GM12872 (cell line): ENCODE results near the gene NUP210L.

Experiments
- CTCF ChIP-seq: IDR thresholded peaks from 3 replicates; pipeline ENCODE4 v1.5.1; 2011; ENCODE audit warnings: low read depth, mild to moderate bottlenecking, low read length, moderate library complexity; ENCODE audit not compliant: insufficient read depth

Gene NUP210L

DNA sequence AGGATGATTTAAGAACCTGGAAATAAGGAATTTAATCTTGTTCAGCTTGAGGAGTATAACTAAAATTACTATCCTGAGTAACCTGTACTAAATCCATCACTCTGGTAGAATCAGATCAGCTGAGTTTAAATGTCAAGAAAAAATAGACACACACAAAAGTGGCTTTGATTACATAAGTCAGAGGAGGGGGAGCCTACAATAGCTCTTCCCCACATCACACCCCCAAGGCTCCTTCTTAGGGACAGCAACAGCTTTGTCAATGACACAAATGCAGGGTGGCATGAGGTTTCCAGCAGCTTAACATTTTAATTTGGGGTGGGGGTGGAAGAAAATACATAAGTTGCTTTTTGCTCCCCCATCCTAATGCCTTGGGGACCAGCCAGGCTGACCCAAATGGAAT, 12.6 kb upstream of the NUP210L start:
- no peak for TF ChIP-seq CTCF

DNA sequence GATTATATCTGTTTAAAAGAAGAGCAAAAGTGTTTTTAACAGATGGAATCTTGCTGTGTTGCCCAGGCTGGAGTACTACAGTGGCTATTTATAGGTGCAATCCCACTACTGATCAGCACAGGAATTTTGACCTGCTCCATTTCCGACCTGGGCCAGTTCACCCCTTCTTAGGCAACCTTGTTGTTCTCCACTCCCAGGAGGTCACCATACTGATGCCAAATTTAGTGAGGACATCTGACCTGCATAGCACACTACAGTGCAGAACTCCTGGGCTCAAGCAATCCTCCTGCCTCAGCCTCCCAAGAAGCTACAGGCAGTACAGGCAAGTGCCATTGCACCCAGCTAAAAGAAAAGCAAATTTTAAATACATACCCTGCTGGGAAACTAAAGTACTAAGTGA, 11.3 kb upstream of the NUP210L start:
- no peak for TF ChIP-seq CTCF

- TF ChIP-seq CTCF, result no peak
Observed at GRCh38 chr1:154159554-154159953, 4.7 kb upstream of the NUP210L start.

- no peak for TF ChIP-seq CTCF
Observed at GRCh38 chr1:154158307-154159125, 3.6 kb upstream of the NUP210L start.

DNA sequence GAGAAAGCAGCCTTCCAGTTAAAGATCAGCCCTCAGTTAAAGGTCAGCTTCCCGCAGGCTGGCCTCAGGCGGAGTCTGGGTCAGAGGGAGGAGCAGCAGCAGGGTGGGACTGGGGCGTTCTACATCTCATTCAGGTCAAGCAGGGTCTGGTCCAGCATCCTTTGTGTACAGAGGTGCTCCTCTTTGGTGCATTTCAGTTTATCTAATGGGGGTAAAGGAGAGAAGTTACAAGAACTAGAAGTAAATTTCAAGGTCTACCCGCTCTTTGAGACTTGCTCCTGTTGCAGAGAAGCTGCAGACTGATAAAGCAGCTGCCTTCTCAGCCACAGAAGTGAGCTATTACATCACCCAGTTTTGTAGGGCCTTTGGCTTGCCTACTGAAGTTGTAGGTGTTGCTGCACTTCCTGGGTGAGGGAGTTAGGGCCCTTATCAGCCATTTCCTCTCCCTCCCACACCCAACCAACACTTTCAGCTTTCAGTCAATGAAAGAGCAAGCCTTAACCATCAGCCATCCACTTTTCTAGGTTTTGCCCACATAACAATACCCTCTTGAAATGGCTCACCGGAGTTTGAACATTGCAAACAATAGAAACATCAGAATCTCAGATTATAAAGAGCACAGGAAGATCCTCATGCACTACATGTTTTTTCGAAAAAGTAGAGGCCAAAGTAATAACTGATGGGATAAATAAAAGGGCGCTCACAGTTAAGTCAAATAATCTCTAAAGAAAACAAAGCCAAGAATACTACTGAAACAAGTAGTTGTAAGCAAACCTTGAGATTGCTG, 2.8 kb upstream of the NUP210L start:
- no peak for TF ChIP-seq CTCF

DNA sequence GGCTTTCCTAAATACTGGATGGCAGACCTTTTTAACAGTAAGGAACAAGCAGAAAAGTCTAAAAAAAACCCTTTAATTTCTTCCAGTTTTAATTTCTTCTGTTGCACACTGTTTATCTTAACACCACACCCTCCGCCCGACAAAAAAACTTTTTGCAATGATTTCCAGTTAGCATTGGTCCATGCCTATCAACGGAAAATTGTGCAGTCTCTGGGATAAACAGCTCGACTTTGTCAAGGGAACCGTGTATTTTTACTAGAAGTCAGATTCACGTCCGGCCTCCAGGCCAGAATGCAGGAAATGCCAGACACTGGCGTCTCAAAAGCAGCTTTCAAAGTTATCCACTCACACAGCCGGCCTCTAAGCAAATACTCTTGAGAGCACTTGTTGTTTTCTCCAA, 378 bp upstream of the NUP210L start:
- TF ChIP-seq CTCF, result no peak

GRCh38 chr1:154154053-154154452, 820 bp downstream of the NUP210L start:
- no peak for TF ChIP-seq CTCF
